Measurements from ENCODE around the gene EIF4EBP2. TPM values are rescaled to one million over a fixed set of nuclear protein-coding genes. Genes with fewer than 3 reads are reported as not detected.

The EIF4EBP2 gene
- total RNA-seq, 1 experiment from 2014 or later = 42.9 TPM

DNA sequence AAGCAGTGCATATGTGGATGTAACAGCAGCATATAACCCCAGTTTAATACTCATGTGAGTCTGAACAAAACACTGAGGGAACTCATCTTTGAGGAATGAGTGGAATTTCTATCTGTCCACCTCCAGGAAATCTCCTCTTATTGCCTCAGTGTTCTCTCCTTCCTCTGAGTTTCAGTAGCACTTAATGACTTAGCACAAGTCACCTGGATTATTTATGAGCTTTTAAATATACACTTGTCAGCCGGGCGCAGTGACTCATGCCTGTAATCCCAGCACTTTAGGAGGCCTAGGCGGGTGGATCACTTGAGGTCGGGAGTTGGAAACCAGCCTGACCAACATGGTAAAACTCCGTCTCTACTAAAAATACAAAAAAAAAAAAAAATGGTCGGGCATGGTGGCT, 25.8 kb upstream of the EIF4EBP2 start:
- DNase-seq (ENCODE audit: low read depth) = peak; percentile 80

DNA sequence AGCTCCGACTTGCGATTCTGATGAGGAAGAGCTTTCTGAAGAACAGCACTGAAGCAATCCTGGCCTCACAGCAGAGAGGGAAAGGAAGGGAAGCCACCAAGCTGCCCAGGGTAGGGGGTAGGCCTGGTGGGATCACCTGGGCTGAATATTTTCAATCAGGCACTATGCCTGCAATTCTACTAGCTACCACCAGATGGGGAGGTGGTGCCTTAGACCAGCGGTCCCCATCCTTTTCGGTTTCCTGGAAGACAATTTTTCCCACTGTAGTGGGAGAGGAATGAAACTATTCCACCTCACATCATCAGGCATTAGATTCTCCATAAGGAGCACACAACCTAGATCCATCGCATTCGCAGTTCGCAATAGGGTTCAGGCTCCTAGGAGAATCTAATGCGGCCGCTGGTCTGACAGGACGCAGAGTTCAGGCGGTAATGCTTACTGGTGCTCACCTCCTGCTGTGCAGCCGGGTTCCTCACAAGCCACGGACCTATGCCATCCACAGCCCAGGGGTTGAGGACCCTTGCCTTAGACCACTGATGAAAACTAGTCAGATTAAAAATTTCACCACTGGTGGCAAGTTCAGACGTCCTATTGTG, 24.3 kb upstream of the EIF4EBP2 start:
- DNase-seq (ENCODE audit: low read depth) = no peak

DNA sequence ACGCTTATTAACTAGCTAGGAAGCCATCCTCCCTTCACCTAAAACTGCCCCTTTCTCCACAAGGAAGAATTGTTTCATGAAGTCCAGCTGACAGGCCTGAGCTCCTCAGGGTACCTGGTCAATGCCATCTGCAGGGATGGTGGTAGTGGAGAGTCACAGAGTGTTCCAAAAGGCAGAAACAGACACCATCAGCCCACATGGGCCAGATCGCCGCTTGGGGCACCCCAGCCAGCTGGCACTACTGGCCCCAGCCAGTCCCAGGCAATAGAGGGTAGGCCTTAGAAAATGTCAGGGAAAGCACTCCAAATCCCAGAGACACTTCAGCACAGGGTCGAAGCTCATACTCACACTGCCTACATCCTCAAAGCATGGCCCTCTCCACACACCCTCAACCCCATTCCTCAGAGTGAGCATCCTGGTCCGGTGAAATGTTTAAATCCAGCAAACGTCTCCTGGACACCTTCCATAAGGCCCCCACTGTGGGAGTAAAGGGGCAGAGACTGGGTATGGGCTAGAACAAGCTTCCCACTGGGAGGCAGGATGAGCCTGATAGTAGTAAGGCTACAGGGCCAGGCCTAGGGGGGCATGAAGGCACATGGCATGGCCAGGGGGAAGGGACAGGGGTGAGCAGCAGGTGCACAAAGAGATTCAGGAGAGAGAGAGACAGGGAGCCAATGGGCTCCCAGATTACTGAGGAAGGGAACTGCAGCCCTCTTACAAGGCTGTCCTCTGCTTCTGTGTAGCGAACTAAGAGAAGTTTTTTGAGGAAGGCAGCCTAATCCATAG, 23.4 kb upstream of the EIF4EBP2 start:
- no peak for DNase-seq (ENCODE audit: low read depth)

DNA sequence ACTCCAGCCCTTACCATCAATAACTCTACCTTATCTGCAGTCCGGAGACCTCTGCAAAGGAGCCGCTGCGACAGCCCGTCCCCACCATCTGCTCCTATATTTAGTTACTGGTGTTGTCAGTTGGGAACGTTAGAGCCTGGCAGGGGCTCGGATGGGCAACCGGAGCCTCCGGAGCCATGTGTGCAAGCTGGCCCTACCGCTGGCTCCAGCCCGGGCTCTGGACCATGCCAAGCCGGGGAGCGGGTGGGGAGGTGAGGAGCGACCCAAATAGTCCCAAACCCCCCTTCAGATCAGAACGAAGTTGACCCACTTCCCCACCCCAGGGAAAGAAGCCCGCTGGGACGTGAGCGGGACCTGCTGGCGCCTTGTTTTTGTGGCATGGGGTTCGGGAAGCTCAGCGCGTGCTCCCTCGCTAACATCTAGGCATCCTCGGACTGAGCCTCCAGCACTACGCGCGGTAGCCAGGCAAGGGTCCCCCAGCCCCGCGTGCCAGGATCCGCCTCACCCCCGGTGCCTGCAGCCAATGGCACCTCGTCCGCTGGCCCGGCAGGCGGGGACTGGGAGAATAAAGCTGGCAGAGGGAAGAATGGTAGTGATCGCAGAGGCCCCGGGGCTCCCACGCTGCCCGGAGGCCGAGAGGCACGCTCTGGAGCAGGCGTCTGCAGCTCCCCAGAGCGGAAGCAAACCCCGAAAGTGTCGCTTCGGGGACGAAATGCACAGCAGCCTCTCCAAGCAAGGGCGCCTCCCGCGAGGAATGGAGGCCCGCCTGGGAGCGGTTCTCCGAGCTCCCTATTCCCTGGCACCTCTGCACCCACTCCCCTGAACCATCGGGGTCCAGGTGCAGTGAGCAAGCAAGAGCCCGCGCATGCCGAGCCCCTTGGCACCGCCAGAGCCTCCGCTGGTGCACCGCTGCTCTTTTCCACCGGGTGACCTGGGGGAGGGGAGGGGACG, 22.2 kb upstream of the EIF4EBP2 start:
- peak; percentile 28 for DNase-seq (ENCODE audit: low read depth)

DNA sequence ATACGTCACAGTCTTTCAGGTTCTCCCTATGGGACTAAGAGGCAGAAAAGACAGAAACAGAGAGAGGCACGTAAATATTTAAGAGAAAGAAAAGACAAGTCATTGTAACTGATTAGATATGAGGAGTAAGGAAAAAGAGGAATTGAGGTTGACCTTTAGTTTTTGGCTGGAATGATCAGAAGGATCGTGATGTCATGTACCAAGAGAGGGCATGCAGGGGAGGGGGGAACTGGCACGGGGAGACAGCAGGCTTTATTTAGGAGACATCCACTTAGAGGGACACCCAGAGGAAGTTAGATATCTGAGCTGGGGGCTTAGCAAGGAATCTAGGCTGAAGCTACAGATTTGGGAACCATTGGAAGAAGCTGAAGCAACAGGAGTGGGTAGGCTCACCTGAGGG, 12.3 kb upstream of the EIF4EBP2 start:
- DNase-seq (ENCODE audit: low read depth) = no peak

DNA sequence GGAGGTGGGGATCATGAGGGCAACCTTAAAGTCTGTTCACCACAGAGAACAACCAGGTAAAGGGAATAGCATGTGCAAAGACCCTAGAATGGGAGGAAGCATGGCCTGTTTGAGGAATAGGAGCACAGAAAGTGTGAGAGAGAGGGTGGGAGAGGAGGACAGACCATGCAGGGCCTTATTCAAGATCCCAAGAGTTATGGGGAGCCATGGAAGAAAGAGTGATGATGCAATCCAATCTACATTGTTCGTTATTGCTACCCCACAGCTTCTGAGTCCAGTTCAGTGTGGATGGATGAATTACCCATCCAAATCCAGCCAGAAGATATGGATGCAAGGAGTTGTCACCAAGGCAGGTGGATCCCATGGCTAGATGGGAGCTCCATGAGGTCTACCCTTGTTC, 7.8 kb upstream of the EIF4EBP2 start:
- no peak for DNase-seq (ENCODE audit: low read depth)

DNA sequence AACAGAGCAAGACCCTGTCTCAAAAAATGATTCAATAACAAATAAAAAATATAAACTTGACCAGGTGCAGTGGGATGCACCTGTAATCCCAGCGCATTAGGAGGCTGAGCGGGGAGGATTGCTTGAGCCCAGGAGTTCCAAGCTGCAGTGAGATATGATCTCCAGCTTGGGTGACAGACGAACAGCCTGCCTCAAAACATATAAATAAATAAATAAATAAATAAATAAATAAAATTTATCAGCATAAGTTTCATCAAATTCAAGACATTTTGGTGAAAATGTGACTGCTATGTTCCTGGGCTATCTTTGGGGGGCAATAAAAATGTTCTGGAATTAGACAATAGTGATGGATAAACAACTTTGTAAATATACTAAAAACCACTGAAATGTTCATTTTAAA, 4.8 kb upstream of the EIF4EBP2 start:
- no peak for DNase-seq (ENCODE audit: low read depth)

DNA sequence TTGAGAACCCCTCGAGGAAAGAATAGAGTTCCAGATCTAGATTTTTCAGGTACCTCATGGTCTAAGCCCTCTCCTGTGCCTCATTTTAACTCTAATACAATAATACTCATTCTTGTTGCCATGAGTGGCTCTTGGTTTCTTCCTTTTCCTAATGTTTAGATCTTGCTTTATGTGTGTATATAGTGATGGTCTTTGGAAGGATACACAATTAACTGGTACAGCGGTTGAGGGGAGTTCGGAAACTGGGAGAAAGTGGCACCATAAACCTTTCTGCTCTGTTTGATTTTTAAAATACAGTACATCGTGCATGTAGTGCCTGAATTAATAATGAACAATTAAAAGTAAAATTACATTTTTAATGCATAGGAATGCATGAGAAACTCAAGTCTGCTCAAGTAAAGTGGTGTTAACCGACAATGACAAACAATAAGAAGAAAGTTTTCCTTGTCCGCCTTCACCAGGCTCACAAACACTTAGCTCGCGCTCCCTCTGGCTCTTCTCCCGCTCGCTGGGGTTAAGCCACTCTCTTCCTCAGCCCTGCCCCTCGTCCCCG, 386 bp upstream of the EIF4EBP2 start:
- no peak for DNase-seq (ENCODE audit: low read depth)

- no peak for DNase-seq (ENCODE audit: low read depth)
Observed at GRCh38 chr10:70404787-70405036, 767 bp downstream of the EIF4EBP2 start.

GRCh38 chr10:70405037-70405824, 1.3 kb downstream of the EIF4EBP2 start:
- DNase-seq (ENCODE audit: low read depth) = peak; percentile 91

GRCh38 chr10:70409772-70410171, 5.8 kb downstream of the EIF4EBP2 start:
- DNase-seq (ENCODE audit: low read depth) = no peak

DNA sequence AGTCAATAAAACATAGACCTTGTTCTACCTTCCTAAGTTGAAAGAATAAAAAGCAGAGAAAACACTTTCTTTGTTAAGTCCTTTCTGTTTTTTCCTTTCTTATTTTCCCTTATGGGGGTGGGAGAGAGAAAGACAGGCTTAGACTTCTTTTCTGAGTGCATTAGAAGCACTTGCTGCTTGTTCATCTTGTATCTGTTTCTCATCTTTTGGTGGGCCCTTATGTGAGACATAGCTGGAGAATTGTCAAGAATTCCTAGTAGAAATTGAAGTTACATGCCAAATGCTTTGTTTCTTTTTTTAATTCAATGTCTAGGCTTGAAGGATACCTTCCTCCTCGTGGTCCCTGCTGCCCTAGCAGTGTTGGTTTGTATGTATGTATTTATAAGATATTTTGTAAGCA, 6.7 kb downstream of the EIF4EBP2 start:
- DNase-seq (ENCODE audit: low read depth) = no peak

GRCh38 chr10:70412356-70412755, 8.4 kb downstream of the EIF4EBP2 start:
- no peak for DNase-seq (ENCODE audit: low read depth)

DNA sequence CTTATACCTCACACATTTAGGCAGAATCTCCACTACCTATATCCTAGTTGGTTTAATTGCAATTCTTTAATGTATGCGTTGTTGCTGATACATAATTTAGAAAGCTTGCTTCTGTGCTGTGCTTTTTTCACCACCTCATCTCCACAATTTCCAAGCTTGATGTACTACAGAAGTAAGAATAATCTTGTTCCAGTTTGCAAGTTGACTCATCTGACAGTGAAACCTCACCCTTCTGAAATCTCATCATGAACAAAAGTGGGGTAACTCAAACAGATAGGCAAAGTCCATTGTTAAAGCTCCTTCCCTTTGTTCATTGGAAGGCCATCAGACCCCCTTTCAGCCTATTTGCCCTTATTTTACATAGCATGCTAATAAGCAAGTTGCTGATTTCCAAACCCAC, 13.6 kb downstream of the EIF4EBP2 start:
- peak; percentile 52 for DNase-seq (ENCODE audit: low read depth)

GRCh38 chr10:70418229-70418628, 14.3 kb downstream of the EIF4EBP2 start:
- peak; percentile 84 for DNase-seq (ENCODE audit: low read depth)

GRCh38 chr10:70418713-70419112, 14.8 kb downstream of the EIF4EBP2 start:
- DNase-seq (ENCODE audit: low read depth) = no peak

DNA sequence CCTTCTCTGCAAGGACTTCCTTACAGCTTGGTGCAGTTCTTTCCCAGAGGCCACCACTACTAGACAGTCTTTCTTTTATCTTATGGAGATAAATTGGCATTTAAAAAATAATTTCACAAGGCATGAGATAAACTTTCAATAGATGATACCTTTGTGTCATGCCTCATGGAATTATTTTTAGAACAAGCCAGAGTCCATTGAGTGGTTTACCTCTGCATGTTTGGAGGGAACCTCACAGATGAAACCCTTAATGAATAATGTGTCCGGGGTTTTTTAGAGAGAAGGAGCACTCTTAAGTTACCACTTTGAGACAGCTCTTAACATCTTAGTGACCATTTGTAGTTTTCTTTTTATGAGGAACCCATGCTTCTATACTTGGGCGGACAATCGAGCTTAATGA, 20.4 kb downstream of the EIF4EBP2 start:
- no peak for DNase-seq (ENCODE audit: low read depth)

DNA sequence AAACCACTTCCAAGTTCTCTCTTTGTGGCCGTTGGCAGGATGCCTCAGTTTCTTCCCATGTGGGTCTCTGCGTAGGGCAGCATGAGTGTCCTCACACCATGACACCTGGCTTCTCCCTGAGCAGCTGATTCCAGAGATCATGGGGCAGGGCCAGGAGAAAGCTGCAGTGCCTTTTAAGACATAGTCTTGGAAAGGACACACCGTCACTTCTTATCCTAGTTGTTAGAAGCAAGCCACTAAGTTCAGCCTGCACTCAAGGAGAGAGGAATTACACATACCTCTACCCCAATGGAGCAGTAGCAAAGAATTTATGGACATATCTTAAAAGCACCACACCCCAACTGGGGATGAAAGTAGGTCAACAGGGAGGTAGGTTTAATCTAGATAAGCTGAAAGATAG, 21.2 kb downstream of the EIF4EBP2 start:
- DNase-seq (ENCODE audit: low read depth) = no peak

DNA sequence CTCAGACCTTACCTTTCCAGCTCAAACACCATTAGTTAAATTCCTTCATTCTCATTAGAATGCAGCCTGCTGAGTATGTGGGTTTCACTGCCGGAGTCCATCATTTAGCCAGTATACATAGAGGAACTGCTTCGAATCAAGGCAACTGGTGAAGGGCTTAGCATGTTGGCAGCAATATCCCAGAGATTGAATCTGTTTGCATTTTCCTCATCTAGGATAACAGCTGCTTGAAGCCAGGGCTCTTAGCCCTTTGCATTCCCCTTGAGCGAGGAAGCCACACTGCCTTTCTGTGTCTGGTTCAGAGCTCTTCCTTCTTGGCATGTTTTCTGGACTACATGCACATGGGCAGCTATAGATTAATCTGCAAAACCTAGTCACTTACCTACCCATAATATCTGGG, 22.9 kb downstream of the EIF4EBP2 start:
- no peak for DNase-seq (ENCODE audit: low read depth)

- peak; percentile 58 for DNase-seq (ENCODE audit: low read depth)
Observed at GRCh38 chr10:70430493-70431445, 26.8 kb downstream of the EIF4EBP2 start.
